Cortex of kidney (tissue), 1 donor: ENCODE measurements around the gene EXOSC5.
"Not testable (repeated sequence)": the region's sequence is repeated elsewhere in the genome, so short reads cannot be mapped to it uniquely, and the experiment has no call there.

Experiments
- DNase-seq: peaks from one replicate; lab custom pipeline; 2025; lab: John Stamatoyannopoulos, UW

Gene EXOSC5

GRCh38 chr19:41426116-41426841, 29.1 kb upstream of the EXOSC5 start:
- DNase-seq: no peak

DNA sequence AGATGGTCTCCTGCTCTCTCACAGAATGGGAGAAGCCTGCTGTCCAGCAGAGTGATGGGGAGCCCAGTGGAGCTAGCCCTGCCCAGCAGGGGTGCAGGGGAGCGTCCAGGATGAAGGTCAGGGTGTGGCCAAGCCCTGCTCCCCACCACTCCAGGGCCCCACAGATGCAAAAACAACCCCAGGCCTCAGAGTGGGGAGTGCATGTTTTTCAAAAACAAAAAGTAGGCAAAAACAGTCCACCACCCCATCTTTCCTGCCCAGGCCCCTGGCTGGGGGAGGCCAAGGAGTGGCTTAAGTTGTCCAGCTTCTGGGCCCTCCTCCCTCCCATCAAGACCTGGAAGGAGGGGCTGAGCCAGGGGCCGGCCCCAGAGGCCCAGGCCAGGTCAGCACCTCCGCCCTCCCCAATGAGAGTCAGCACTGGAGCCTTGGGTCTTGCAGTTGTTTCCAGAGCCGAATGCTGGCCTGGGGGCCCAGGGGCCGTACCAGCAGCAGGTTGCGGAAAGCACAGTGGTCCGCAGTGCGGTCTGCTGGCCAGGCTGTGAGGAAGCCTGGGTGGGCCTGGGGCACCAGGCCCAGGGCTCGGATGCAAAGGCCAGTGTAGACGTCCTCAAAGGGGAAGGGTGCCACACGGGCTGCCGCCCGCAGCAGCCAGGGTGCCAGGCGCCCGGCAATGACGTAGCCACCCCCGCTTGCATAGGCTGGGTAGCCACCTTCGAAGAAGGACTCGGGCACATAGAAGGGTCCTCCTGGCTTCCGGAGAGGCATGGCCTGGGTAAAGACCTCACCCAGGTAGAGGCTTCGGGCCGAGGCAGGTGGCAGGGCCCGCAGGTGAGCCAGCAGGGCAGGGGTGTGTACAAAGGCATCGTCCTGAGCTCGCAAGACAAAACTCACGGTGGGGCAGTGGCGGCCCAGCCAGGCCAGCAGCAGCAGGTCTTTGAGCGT, 28.3 kb upstream of the EXOSC5 start:
- DNase-seq: no peak

DNA sequence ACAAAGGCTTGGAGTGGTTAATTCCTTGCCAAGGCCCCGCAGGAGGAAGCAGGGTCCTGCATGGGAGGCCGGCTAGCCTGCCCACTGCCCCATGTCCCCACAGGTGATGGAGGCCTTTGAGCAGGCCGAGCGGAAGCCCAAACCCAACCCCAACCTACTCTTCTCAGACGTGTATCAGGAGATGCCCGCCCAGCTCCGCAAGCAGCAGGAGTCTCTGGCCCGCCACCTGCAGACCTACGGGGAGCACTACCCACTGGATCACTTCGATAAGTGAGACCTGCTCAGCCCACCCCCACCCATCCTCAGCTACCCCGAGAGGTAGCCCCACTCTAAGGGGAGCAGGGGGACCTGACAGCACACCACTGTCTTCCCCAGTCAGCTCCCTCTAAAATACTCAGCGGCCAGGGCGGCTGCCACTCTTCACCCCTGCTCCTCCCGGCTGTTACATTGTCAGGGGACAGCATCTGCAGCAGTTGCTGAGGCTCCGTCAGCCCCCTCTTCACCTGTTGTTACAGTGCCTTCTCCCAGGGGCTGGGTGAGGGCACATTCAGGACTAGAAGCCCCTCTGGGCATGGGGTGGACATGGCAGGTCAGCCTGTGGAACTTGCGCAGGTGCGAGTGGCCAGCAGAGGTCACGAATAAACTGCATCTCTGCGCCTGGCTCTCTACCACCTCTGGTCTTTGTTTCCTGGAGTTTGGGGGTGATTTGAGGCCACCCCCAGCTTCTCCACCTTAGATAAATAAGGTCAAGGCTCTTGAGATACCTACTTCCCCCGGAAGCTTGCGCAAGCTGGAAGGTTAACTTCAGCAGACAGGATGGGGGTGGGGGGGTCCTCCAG, 27.4 kb upstream of the EXOSC5 start:
- no peak for DNase-seq

DNA sequence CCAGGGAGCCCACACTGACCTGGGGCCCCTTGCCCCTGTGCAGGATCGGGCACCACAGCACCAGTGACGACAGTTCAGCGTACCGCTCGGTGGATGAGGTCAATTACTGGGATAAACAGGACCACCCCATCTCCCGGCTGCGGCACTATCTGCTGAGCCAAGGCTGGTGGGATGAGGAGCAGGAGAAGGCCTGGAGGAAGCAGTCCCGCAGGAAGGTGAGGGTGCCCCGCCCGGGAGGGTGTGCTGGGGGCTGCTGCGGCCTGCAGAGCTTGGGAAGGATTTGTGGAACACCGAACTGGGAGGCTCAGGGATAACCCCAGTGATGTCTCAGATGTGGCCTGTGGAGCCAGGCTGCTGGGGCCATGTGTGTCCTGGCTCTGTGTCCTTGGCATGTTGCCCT, 25.8 kb upstream of the EXOSC5 start:
- no peak for DNase-seq

GRCh38 chr19:41422456-41422855, 25.3 kb upstream of the EXOSC5 start:
- DNase-seq: no peak

- no peak for DNase-seq
Observed at GRCh38 chr19:41421973-41422372, 24.8 kb upstream of the EXOSC5 start.

DNA sequence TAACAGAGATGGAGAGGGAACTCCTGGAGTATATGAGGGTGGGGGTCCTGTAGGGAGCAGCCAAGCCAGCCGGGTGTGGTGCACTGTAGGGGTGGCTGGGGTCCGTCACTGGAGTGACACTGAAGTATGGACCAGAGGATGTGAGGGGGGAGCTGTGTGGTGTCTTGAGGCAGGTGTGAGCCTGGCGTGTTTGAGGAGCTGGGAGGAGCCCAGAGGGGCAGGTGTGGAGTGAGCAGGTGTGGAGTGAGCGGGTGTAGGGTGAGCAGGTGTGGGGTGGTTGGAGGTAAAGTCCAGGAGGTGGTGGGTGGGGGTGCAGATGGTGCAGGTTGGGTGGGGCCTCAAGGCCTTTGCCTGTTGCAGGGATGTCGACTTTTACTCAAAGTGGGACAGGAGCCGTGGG, 24.2 kb upstream of the EXOSC5 start:
- DNase-seq: no peak

DNA sequence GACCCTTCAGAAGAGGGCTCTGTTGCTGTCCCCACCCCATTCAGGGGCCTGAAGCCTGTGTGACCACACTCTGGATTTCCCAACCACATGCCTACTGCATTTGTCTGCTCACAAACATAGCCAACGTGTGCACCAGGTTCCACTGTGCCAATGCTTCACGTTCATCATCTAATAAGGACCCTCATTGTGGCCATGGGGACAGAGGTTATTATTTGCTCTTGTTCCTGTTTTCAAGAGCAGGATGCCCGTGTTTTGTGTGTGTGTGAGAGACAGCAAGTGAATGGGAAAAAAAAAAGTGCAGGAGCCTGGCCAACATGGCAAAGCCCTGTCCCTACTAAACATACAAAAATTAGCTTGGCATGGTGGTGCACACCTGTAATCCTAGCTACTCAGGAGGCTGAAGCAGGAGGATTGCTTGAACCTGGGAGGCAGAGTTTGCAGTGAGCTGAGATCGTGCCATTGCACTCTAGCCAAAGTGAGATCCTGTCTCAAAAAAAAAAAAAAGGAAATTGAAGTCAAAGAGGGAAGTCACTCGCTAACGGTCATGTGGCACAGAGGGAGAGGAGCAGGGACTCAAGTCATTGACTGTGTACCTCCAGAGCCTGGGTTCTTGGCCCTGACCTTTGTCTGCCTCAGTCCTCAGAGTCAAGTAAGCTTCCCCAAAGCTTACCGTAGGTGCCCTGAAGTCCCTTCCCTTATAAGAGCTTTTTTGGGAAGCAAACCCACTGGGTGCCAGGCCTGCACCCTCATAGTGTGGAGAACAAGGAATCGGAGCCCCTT, 23.1 kb upstream of the EXOSC5 start:
- DNase-seq: no peak

- no peak for DNase-seq
Observed at GRCh38 chr19:41416194-41416674, 19.1 kb upstream of the EXOSC5 start.

DNA sequence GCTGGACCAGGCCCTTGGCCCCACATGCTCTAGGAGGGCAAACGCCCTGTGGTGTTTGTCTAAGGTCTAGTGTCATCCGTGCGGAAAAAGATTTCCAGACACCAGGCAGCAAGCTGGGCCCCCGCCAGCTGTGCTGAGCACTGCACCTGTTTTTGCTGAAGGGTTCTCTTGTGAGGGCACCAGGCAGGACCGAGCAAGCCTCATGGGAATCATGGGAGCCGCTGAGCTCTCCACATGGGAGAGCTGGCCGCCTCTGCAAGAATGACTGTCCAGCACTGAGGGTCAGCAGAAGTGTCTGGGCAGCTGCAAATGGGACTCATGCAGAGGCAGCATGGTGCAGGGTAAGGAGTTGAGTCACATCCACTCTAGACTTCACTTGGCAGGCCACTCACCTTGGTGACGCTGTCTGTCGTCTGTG, 18.0 kb upstream of the EXOSC5 start:
- DNase-seq: no peak

DNA sequence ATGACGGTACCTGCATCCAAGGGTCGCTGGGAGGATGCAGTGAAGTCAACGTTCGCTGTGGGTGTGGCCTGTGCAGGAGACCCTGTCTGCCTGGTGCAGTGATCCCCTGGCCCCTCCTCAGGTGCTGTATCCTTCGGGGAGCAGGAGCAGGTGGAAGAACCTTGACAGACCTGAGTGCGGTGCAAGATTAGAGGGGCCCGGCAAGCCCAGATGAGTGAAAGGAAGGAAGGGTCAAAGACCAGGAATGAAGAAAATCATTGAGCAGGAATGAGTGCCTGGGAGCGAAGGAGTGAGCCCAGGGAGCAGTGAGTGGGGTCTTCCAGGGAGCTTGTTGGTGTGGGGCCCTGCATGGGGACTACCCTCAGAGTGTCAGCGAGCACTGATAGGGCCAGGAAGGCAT, 17.3 kb upstream of the EXOSC5 start:
- no peak for DNase-seq

DNA sequence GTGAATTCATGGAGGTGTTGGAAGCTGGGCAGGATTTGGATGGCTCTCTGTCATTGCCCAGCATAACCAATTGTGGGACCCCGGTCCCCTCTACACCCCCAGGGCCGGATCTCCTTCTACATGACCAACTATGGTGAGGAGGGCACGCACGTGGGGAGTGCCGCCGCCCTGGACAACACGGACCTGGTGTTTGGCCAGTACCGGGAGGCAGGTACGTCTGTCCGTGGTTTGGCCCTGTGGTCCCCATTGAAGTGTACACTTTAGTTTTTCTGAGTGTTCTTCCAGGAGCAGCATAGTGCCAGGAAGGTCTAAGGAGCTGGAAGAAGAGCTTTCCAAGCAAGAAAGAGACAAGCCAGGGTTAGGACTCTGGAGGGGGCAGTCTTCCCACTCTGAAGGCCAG, 16.8 kb upstream of the EXOSC5 start:
- DNase-seq: no peak

DNA sequence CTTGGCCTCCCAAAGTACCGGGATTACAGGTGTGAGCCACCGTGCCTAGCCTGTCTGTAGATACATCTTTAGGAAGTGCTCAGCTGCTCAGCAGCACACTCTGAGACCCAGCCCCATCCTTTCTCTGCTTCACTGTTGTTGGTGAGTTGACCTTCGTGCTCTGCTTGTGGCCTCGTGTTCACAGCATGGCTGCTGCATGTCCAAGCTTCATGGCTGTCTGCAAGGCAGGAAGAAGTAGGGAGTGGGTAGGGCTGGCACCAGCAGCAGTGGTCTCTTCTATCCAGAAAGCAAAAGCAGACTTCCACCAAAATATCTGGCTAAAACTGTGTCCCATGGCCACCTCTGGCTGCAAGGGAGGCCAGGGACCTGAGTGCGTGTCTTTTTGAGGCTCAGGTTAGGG, 15.8 kb upstream of the EXOSC5 start:
- no peak for DNase-seq

- no peak for DNase-seq
Observed at GRCh38 chr19:41411968-41412265, 14.8 kb upstream of the EXOSC5 start.

DNA sequence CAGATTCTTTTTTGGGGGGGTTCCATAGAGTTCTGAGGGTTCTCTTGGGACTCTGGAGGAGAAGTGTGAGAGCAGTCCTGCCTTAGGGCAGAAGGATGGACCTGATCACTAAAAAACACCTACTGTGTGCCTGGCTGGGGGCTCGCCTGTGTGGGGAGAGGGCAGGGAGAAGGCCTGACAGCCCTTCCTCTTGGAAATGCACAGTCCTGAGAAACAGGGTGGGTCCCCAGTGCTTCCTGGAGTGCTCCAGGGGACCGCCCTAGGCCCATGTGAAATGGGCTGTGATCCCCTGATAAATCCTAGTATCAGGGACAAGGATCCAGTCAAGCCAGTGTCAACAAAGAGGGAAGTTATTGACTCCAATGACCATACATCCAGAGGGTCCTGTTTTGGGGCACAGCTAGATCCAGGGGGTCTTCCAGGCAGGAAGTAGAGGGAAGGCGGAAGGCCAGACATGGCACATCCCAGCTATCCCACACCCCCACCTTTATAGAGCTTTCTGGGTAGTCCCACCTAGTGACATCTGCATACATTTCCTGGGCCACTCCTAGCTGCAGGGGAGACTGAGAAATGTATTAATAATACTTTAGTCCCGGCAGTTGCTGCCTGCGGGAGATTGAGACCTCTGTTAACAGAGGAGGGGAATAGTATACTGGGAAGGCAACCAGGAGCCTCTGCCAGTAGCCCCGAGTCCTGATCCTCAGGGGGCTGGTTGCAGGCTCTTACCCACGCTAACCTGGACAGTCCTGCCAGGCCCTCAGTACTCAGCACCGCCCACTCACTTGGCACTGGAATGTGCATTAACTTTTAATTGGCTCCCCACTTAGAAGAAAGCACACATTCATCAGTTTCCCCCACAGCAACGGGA, 14.2 kb upstream of the EXOSC5 start:
- DNase-seq: no peak

DNA sequence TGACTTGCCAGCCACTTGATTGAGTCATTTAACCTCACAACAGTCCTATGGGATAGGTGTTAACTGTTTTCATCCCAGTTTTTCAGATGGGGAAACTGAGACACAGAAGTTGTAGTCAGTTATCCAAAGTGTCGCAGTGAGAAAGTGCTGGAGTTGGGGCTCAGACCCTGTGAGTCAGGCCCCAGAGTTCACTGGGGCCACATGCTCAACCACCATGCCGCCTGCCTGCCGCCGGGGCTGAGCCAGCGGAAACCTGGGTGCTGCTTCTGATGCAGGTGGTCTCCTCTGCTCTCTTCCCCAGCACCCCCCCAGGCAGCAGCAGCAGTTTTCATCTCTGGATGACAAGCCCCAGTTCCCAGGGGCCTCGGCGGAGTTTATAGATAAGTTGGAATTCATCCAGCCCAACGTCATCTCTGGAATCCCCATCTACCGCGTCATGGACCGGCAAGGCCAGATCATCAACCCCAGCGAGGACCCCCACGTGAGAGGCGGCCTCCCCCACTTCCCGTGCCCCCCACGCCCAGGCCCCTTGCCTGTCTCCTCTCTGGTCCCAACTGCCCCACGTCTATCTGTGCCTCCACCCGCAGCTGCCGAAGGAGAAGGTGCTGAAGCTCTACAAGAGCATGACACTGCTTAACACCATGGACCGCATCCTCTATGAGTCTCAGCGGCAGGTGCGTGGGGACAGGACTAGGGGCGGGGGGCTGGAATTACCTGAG, 13.3 kb upstream of the EXOSC5 start:
- DNase-seq: no peak

- no peak for DNase-seq
Observed at GRCh38 chr19:41409288-41409687, 12.1 kb upstream of the EXOSC5 start.

- not testable (repeated sequence) for DNase-seq
Observed at GRCh38 chr19:41408846-41409245, 11.7 kb upstream of the EXOSC5 start.

DNA sequence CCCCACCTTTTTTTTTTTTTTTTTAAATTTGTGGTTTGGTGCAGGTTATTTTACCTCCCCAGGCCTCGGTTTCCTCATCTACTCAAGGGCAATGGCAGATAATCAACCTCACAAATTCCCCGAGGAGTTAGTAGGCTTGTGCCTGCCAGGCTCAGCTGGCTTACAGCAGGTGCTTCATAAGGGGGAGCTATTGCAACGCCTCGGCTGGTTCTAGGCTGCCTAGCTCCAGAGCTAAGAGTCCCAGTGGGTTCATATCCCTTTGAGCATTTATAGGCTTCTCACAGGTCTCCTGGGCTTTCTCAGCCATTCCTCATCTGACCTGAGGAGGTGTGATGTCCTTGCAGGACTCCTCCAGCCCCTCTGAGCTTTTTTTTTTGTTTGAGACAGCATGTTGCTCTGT, 11.1 kb upstream of the EXOSC5 start:
- no peak for DNase-seq

DNA sequence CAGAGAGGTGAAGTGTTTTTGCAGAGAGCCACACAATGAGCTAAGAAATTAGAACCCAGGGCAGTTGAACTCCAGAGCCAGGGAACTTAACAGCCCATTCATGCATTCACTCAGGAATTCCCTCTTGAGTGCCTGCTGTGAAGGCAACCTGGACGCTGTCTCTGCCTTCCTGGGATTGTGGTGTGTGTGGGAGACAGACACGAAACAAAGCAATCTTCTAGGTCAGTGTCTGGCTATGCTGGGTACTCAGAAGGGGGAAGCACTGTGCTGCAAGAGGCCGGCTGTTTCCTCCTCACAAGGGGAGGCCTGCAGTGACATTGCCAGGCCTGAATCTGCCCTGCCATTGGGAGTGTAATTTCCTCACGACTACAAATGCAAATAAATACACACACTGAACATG, 10.1 kb upstream of the EXOSC5 start:
- no peak for DNase-seq
